ENCODE data around the gene ZNF385A.

ZNF385A gene

GRCh38 chr12:54384591-54385041 lies at the start of gene ZNF385A:
ZNF385A (minus strand) TSS chr12:54384733; CDS start chr12:54384514, 219 bp downstream.
- no peak for DNase-seq

GRCh38 chr12:54432815-54433164 lies 48.3 kb upstream of the ZNF385A start:
- no peak for DNase-seq

DNA sequence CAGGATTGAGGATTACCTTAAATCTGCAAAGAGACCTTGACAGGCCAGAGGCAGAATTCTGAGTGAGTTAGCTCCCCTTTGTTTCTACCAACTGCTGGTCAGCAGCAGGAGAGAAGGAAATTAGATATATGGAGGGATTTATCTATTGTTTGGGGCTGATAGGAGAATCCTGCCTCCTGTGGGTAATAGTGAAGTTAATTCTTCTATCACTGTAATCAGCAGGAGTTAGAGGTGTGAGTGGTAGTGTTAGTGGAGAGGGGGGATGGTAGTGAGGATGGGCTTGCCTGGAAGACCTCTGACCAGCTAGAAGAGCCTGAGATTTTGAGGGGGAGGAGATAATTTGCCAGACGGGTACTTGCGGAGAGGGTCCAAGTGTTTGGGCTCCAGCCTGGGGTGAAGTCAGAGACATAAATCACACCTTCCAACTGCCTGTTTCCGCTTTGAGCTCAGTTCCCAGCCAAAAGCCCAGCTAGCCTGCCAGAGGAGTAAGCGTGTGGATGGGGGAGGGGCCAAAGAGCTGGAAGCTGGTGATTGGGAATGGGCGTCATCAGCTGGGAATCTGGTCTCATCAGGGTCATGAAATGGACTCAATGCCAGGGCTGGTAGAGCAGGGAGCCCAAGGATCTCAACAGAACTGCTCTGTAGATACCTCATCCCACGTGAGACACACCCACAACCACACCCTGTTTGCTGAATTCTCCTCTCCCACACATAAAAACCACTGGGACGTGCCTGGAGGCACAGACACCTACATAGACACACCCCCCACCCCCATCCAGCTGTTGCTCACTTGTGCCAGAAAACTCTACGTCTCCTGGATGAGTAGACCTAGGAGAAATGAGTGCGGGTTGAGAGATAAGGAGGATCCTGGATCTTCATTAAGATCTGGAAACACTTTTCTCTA lies 47.6 kb upstream of the ZNF385A start:
- peak; percentile 65 to 76 for DNase-seq

DNA sequence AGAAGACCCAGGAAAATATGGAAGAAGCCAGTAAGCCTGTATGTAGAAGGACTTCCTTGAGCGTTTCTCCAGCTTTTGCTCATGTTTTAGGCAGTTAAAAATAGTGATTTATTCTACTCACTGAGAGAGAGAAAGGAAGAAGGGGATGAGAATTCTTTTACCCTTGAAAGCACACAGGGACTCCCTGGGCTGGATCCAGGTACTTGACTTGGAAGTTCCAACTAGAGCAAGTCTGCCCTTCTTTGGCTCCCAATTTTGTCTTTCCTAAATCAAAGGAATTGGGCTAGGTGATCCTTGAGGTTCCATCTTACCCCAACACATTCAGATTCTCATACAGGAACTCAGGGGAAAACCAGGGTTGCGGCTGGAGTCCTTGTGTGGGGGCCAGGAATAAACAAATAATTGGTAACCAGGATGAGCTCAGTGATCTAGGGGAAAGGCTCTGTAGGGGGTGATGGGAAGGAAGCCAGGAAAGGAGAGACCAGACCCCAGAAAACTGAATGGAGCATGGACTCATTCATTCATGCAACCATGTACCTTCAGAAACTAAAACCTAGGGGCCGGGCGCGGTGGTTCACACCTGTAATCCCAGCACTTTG lies 46.0 kb upstream of the ZNF385A start:
- no peak for DNase-seq

GRCh38 chr12:54429014-54429471 lies 44.5 kb upstream of the ZNF385A start:
- DNase-seq = peak in 1 of 2 experiments; percentile 2

GRCh38 chr12:54428050-54429013 lies 43.8 kb upstream of the ZNF385A start:
- peak in 1 of 2 experiments; percentile 5 for DNase-seq

- DNase-seq = no peak
Observed at GRCh38 chr12:54427106-54427505, 42.6 kb upstream of the ZNF385A start.

DNA sequence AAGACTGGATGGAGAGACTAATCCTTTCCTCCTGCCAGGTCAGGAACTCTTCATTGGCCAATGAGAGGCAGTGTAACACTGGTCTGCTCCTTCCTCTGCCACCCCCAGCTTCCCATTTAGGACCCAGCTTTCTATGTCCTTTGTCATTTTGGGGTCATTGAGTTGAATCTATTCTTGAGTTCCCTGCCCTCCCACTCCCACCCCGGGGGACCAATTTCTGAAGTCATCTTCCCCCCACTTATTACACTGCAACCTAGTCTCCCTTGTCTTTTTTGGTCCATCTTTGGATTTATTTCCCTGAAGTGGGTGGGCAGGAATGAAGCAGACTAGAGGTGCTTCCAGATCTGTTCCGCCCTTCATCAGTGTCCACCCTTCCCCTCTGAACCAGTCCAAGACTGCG lies 42.2 kb upstream of the ZNF385A start:
- DNase-seq = no peak

DNA sequence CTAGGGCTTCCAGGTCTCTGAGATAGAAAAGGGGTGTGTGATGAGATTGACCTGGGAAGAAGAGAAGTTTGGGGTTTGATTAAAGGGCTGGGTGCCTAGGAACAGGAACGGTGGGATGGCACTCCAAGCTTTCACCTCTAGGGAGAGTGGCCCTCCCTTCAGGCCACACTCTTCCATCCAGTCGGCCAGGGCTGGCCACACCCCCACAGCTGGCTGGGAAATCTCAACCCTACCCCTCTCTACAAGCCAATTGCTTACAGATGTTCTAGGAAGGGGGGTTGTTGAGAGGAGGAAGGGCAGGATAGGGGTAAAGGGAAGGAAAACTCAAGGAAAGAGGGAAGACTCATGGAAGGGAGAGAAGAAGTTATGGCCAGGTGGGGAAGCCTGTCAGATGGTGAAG lies 41.2 kb upstream of the ZNF385A start:
- DNase-seq = no peak

- no peak for DNase-seq
Observed at GRCh38 chr12:54424224-54424623, 39.7 kb upstream of the ZNF385A start.

DNA sequence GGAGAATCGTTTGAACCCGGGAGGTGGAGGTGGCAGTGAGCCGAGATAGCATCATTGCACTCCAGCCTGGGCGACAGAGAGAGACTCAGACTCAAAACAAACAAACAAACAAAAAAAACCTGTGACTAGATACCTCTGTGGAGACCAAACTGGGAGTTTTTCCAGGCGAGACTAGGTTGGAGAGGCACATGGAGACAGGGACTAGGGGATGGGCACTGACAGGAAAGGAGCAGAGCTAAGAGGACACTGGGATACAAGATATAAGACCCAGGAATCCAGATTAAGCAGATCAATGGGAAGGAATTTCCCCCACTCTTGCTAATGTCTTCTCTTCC lies 39.2 kb upstream of the ZNF385A start:
- no peak for DNase-seq

DNA sequence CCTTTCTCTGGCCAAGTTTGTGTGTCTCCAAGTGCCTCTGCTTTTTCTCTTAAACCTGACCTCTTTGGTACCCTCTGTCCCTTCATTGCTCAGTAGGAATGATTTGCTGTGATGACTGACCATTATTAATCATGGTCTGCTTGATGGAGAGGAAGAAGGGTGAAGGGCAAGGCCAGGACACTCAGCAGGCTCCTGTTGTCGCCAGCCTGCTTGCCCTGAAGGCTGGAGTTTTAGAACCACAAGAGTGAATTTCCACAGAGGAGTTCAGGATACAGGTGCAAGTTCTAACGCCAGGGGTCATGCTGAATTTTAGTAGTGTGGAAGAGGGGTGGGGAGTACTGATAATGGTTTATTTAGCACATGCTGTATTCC lies 37.3 kb upstream of the ZNF385A start:
- DNase-seq = no peak

DNA sequence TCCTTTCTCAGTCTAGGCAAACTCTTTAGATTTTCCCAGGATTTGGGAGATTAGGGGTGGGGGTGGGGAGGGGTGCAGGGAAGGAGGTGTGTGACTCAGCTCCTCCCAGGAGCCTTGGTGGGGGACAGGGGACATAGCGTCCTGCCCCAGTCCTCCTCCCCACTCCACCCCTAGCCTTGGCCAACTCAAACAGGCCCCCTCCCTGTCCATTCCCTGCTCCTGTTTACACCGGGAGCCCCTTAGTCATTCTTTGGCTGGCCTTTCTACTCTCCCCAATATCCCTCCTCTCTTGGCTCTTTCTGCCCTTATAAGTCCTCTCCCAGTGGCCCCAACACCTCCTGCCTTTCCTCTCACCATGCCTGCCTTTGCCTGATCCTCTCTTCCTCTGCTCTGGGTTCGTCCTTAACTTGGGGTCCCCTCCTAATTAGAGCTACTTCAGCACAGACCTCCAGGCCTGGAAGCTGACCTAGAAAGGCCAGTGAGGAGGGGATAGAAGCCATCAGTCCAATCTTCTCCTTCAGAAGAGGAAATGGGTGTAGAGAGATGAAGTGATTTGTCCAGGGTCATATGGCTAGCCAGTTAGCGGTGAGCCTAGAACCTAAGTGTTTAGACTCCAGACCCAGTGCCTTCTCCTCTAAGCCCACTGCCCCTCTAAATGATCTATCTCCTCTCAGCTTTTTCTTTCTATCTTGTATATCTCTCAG lies 36.8 kb upstream of the ZNF385A start:
- DNase-seq = no peak

- no peak for DNase-seq
Observed at GRCh38 chr12:54420766-54421144, 36.2 kb upstream of the ZNF385A start.

DNA sequence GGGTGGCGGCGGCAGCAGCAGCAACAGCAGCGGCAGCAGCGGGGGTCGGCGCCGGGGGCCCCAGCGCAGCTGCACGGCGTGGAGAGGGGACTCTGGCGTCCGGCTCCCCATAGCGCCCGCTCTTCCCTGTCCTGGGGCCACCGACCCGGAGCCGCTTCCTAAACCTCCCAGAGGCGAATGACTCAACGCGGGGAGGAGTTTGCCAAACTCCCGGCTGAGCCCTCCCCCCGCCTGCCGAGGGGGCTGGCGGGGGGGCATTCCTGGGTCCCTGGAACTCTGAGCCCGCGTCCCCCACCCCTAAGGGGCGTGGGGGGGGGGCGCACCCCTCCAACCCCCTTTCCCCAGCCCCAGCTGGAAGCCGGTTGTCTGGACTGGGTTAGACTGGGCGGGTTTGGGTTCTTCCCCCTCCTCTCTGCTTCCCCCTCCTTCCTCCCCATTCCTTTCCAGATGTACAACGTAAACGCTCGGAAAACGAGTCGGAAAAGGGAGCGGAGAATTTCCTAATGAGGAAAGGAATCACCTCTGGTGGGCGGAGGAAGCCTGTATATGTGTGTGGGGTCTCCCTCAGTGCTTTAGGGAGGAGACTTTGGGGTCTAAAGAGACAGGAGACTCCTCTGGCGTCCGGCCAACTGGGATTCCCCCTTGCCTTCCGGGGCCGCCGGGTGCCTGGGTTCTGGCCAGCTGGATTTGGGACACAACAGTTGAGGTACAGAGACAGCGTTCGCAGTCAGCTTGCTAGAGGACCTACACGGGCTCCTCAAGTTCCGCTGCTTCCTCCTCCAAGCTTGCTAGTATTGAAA lies 34.8 kb upstream of the ZNF385A start, which contains the start of gene ITGA5:
ITGA5 (minus strand) TSS at position 179 of the 800 bp plus-strand sequence; CDS start at position 111, 68 bp downstream.
- peak; percentile 56 to 68 for DNase-seq

GRCh38 chr12:54418441-54419087 lies 34.0 kb upstream of the ZNF385A start:
- no peak for DNase-seq

GRCh38 chr12:54417712-54418440 lies 33.3 kb upstream of the ZNF385A start:
- DNase-seq = peak in 1 of 2 experiments; percentile 42

DNA sequence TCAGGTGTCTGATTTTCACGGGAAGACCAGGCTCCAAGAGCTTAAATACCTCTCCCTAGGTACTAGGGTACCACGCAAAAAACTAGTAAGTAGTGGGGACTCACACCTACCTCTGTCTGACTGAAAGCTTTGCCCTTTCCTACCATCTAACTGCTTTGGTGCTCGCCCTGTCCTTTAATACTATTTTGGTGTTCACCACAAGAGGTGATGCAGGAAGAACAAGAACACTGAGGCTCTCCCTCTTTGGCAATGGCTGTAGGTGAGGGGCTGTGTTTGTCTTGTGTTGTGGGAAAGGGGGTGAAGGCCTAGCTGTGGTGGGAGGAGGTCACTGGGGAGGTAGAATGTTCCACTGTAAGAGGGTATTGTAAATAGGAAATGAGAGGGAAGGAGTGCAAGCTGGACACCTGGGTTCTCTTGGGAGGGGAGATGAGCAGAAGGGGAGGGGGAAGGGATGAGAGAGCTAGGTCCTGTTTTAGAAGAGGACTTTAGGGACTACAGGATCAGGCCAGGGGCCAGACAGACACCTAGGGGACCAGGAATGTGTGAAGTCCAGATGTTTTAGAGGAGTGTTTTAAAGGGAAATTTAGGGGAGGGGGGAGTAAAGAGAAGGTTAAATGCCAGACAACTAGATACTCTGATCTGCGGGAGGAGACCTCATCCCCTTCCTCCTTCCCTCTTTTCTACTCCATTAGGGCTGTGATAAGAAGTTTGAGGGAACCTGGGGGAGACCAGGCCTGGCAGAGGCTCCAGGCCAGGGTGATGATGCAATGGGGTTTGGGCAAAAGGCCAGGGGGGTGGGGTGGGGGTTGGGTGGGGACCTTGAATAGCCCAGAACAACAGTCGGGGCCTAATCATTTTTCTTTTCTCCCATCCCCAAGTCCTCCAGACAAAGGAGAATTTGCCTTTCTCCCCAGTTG lies 32.4 kb upstream of the ZNF385A start:
- DNase-seq = no peak

Data from activated CD4-positive, alpha-beta T cell treated with anti-CD3 and anti-CD28 coated beads, Interleukin-2, amount 50 U/mL, for 48 hours (primary cell).